HEK293T (cell line): Measurements from ENCODE around the gene ZNF614.
"Not testable (repeated sequence)": the region's sequence is repeated elsewhere in the genome, so short reads cannot be mapped to it uniquely, and the experiment has no call there.

ENCODE experiments used
- CTCF ChIA-PET: fragments of 350-600 bp; formaldehyde crosslinking; extraction: SDS; loops from one replicate; lab custom pipeline; 2021; ENCODE audit warnings: antibody characterized with exemption, inconsistent platforms; lab: Yijun Ruan, JAX
- POLR2A ChIA-PET: fragments of 350-600 bp; formaldehyde crosslinking; extraction: SDS; loops from one replicate; lab custom pipeline; 2020; ENCODE audit warnings: antibody characterized with exemption, inconsistent platforms; lab: Yijun Ruan, JAX
- DNase-seq: peaks from one replicate; pipeline ENCODE4 v3.0.0; 2012; ENCODE audit warnings: mixed read lengths; ENCODE audit errors: extremely low spot score
- ARNT ChIP-seq: fragments of 450-650 bp; IDR thresholded peaks from 2 replicates; pipeline ENCODE4 v1.6.1; 2017; ENCODE audit warnings: mild to moderate bottlenecking
- BHLHE40 ChIP-seq: fragments of 450-650 bp; IDR thresholded peaks from 2 replicates; pipeline ENCODE4 v1.6.1; 2016; ENCODE audit warnings: mild to moderate bottlenecking, moderate library complexity, borderline replicate concordance
- CTBP1 ChIP-seq: fragments of 450-650 bp; IDR thresholded peaks from 2 replicates; pipeline ENCODE4 v1.6.1; 2016; ENCODE audit warnings: borderline replicate concordance
- ELF4 ChIP-seq: fragments of 450-650 bp; IDR thresholded peaks from 2 replicates; pipeline ENCODE4 v1.6.1; 2017; ENCODE audit warnings: antibody characterized with exemption
- FOXA1 ChIP-seq: fragments of 450-650 bp; IDR thresholded peaks from 2 replicates; pipeline ENCODE4 v1.6.1; 2016; ENCODE audit warnings: mild to moderate bottlenecking
- FOXK2 ChIP-seq: fragments of 450-650 bp; IDR thresholded peaks from 2 replicates; pipeline ENCODE4 v1.6.1; 2016; ENCODE audit warnings: mild to moderate bottlenecking
- FOXM1 ChIP-seq: fragments of 450-650 bp; IDR thresholded peaks from 2 replicates; pipeline ENCODE4 v1.6.1; 2017; ENCODE audit warnings: mild to moderate bottlenecking, borderline replicate concordance
- HDGF ChIP-seq: fragments of 450-650 bp; IDR thresholded peaks from 2 replicates; pipeline ENCODE4 v1.6.1; 2017; ENCODE audit warnings: antibody characterized with exemption, borderline replicate concordance
- L3MBTL2 ChIP-seq: fragments of 450-650 bp; conservative IDR thresholded peaks from 2 replicates; pipeline ENCODE4 v1.6.1; 2016; ENCODE audit warnings: mild to moderate bottlenecking
- LEF1 ChIP-seq: fragments of 450-650 bp; IDR thresholded peaks from 2 replicates; pipeline ENCODE4 v1.6.1; 2017; ENCODE audit warnings: mild to moderate bottlenecking, borderline replicate concordance
- NFRKB ChIP-seq: fragments of 450-650 bp; IDR thresholded peaks from 2 replicates; pipeline ENCODE4 v1.6.1; 2016; ENCODE audit warnings: mild to moderate bottlenecking, moderate library complexity
- PKNOX1 ChIP-seq: fragments of 450-650 bp; IDR thresholded peaks from 2 replicates; pipeline ENCODE4 v1.6.1; 2016
- SP1 ChIP-seq: fragments of 450-650 bp; IDR thresholded peaks from 2 replicates; pipeline ENCODE4 v1.6.1; 2017
- SUZ12 ChIP-seq: fragments of 450-650 bp; IDR thresholded peaks from 2 replicates; pipeline ENCODE4 v1.6.1; 2016; ENCODE audit warnings: mild to moderate bottlenecking
- TARDBP ChIP-seq: fragments of 450-650 bp; IDR thresholded peaks from 2 replicates; pipeline ENCODE4 v1.6.1; 2016
- ZNF384 ChIP-seq: fragments of 450-650 bp; IDR thresholded peaks from 2 replicates; pipeline ENCODE4 v1.6.1; 2016

Gene ZNF614

GRCh38 chr19:52048555-52049501, 20.6 kb upstream of the ZNF614 start, which contains the start of gene ZNF432:
TSS of gene ZNF432 (minus strand) at chr19:52048838. CDS start at chr19:52046868, 1,970 bp downstream.
- ChIA-PET POLR2A (interaction anchor here (1.0 to 2.0 kb wide), 2 partner anchors 20 to 22 kb away, joined by 3 to 10 read pairs; partner anchors contain the start of gene ZNF614), CTCF (no interaction called here)
- peak; percentile 87 for DNase-seq
- TF ChIP-seq ZNF384 (no peak), L3MBTL2 (peak; percentile 77), CTBP1 (no peak), ELF4 (peak; percentile 48), SUZ12 (no peak), HDGF (no peak), TARDBP (no peak)

- ChIA-PET POLR2A (no interaction called here), CTCF (no interaction called here)
- no peak for TF ChIP-seq FOXM1
- TF ChIP-seq CTBP1, result no peak
- no peak for TF ChIP-seq SP1
- TF ChIP-seq SUZ12, result no peak
- no peak for TF ChIP-seq HDGF
- TF ChIP-seq L3MBTL2, result no peak
- TF ChIP-seq TARDBP, result no peak
- TF ChIP-seq LEF1, result no peak
- DNase-seq, result no peak
These were observed 11.0 kb upstream of the ZNF614 start for GRCh38 chr19:52039169-52039568.

- TF ChIP-seq L3MBTL2 (no peak), CTBP1 (no peak), FOXK2 (no peak), NFRKB (no peak), BHLHE40 (no peak), TARDBP (no peak), ARNT (no peak), SP1 (no peak), SUZ12 (no peak), FOXA1 (no peak), HDGF (no peak), PKNOX1 (no peak), ELF4 (no peak)
- no peak for DNase-seq
- ChIA-PET CTCF (no interaction called here), POLR2A (no interaction called here)
These were observed 6.0 kb upstream of the ZNF614 start for GRCh38 chr19:52034051-52034728.

GRCh38 chr19:52028780-52029123, 573 bp upstream of the ZNF614 start:
- DNase-seq, result no peak
- TF ChIP-seq FOXM1, result no peak
- TF ChIP-seq TARDBP, result no peak
- POLR2A ChIA-PET, result interaction anchor here (0.7 to 1.2 kb wide), 2 partner anchors 20 to 21 kb away, joined by 3 to 10 read pairs; partner anchors contain the start of genes ZNF432 and ZNF615
- CTCF ChIA-PET, result no interaction called here

- POLR2A ChIA-PET, result interaction anchor here (0.7 kb wide), 1 partner anchor 23 kb away, joined by 3 read pairs; no protein-coding TSS in a partner anchor
- DNase-seq, CTCF ChIA-PET: not testable (repeated sequence)
These were observed 1.8 kb downstream of the ZNF614 start for GRCh38 chr19:52026255-52026990.

GRCh38 chr19:52024478-52024877, 3.7 kb downstream of the ZNF614 start:
- CTCF ChIA-PET, DNase-seq, POLR2A ChIA-PET: not testable (repeated sequence)

- ChIA-PET CTCF (no interaction called here), POLR2A (no interaction called here)
- DNase-seq, result no peak
- TF ChIP-seq ZNF384, result no peak
- TF ChIP-seq PKNOX1, result no peak
- TF ChIP-seq FOXA1, result no peak
- TF ChIP-seq HDGF, result no peak
- TF ChIP-seq ARNT, result no peak
- no peak for TF ChIP-seq ELF4
- TF ChIP-seq L3MBTL2, result no peak
- no peak for TF ChIP-seq FOXK2
- TF ChIP-seq TARDBP, result no peak
- TF ChIP-seq FOXM1, result no peak
- TF ChIP-seq NFRKB, result no peak
- no peak for TF ChIP-seq SUZ12
- TF ChIP-seq CTBP1, result no peak
- no peak for TF ChIP-seq BHLHE40
- no peak for TF ChIP-seq LEF1
- TF ChIP-seq SP1, result no peak
These were observed 6.0 kb downstream of the ZNF614 start for GRCh38 chr19:52022193-52022592.
